IPS-20b (cell line): Measurements from ENCODE around the gene ITCH.
"Not testable (repeated sequence)": the region's sequence is repeated elsewhere in the genome, so short reads cannot be mapped to it uniquely, and the experiment has no call there.

ENCODE experiments used
- H3K27ac ChIP-seq: one replicate; pipeline ENCODE4 v1.5.1; 2013; ENCODE audit warnings: low read length
- H3K27me3 ChIP-seq: 2 replicates; pipeline ENCODE4 v1.6.1; 2013; ENCODE audit warnings: mild to moderate bottlenecking, low read length, inconsistent platforms; ENCODE audit not compliant: insufficient read depth
- H3K36me3 ChIP-seq: 2 replicates; pipeline ENCODE4 v1.6.1; 2013; ENCODE audit warnings: low read depth, mild to moderate bottlenecking, inconsistent platforms, low read length, moderate library complexity; ENCODE audit not compliant: insufficient read depth
- H3K4me1 ChIP-seq: 2 replicates; pipeline ENCODE4 v1.6.1; 2013; ENCODE audit warnings: mild to moderate bottlenecking, control low read depth, inconsistent platforms, low read length, moderate library complexity; ENCODE audit not compliant: insufficient read depth
- H3K4me3 ChIP-seq: 2 replicates; pipeline ENCODE4 v1.5.1; 2013; ENCODE audit warnings: mild to moderate bottlenecking, low read length, inconsistent platforms
- H3K9ac ChIP-seq: 2 replicates; pipeline ENCODE4 v1.6.1; 2013; ENCODE audit warnings: low read depth, mild to moderate bottlenecking, inconsistent platforms, low read length, moderate library complexity
- H3K9me3 ChIP-seq: 2 replicates; pipeline ENCODE4 v1.6.1; 2013; ENCODE audit warnings: mild to moderate bottlenecking, low read depth, low read length, inconsistent platforms; ENCODE audit not compliant: insufficient read depth

Gene ITCH

GRCh38 chr20:34388678-34389077 lies 25.6 kb downstream of the ITCH start:
- H3K9me3 ChIP-seq, result no peaks in the 10 kb centered on the region
- no peak overlapping the region for H3K27ac ChIP-seq
- H3K4me3 ChIP-seq, result no peak overlapping the region
- peaks cover 6% of the 10 kb centered on the region for H3K4me1 ChIP-seq
- H3K36me3 ChIP-seq, result peaks cover 25% of the 10 kb centered on the region; the same call in 1 of the 2 replicates
- H3K9ac ChIP-seq, result no peak overlapping the region
- no peaks in the 10 kb centered on the region for H3K27me3 ChIP-seq

- Histone ChIP-seq H3K4me3 (no peak overlapping the region), H3K9me3 (no peaks in the 10 kb centered on the region), H3K36me3 (peaks cover 32% of the 10 kb centered on the region), H3K27me3 (no peaks in the 10 kb centered on the region), H3K9ac (no peak overlapping the region), H3K4me1 (peaks cover 6% of the 10 kb centered on the region), H3K27ac (no peak overlapping the region)
These were observed 26.3 kb downstream of the ITCH start for GRCh38 chr20:34389206-34389953.

GRCh38 chr20:34389954-34390555 lies 27.0 kb downstream of the ITCH start:
- Histone ChIP-seq H3K27me3 (no peaks in the 10 kb centered on the region), H3K9me3 (no peaks in the 10 kb centered on the region), H3K4me1 (peaks cover 6% of the 10 kb centered on the region), H3K36me3 (peaks cover 36% of the 10 kb centered on the region), H3K9ac (no peak overlapping the region), H3K4me3 (no peak overlapping the region), H3K27ac (no peak overlapping the region)

- Histone ChIP-seq H3K27me3 (no peaks in the 10 kb centered on the region), H3K36me3 (peaks cover 44% of the 10 kb centered on the region), H3K9ac (no peak overlapping the region), H3K27ac (no peak overlapping the region), H3K4me1 (no peaks in the 10 kb centered on the region; the same call in 1 of the 2 replicates), H3K9me3 (no peaks in the 10 kb centered on the region), H3K4me3 (no peak overlapping the region)
These were observed 33.3 kb downstream of the ITCH start for GRCh38 chr20:34396408-34396807.

GRCh38 chr20:34397096-34397495 lies 34.0 kb downstream of the ITCH start:
- no peak overlapping the region for H3K9ac ChIP-seq
- H3K4me1 ChIP-seq, result no peaks in the 10 kb centered on the region; the same call in 1 of the 2 replicates
- no peak overlapping the region for H3K27ac ChIP-seq
- no peaks in the 10 kb centered on the region for H3K27me3 ChIP-seq
- no peak overlapping the region for H3K4me3 ChIP-seq
- H3K9me3 ChIP-seq, result no peaks in the 10 kb centered on the region
- H3K36me3 ChIP-seq, result peaks cover 50% of the 10 kb centered on the region

GRCh38 chr20:34400776-34401175 lies 37.7 kb downstream of the ITCH start:
- H3K9me3 ChIP-seq, H3K4me1 ChIP-seq, H3K9ac ChIP-seq, H3K4me3 ChIP-seq, H3K27ac ChIP-seq, H3K27me3 ChIP-seq: not testable (repeated sequence)
- H3K36me3 ChIP-seq, result peaks cover 23% of the 10 kb centered on the region

- Histone ChIP-seq H3K4me1 (no peaks in the 10 kb centered on the region; the same call in 1 of the 2 replicates), H3K27me3 (no peaks in the 10 kb centered on the region), H3K27ac (no peak overlapping the region), H3K9ac (no peak overlapping the region), H3K4me3 (no peak overlapping the region), H3K9me3 (no peaks in the 10 kb centered on the region), H3K36me3 (peaks cover 23% of the 10 kb centered on the region)
These were observed 38.8 kb downstream of the ITCH start for GRCh38 chr20:34401741-34402455.

GRCh38 chr20:34402461-34402860 lies 39.4 kb downstream of the ITCH start:
- Histone ChIP-seq H3K9ac (no peak overlapping the region), H3K4me3 (no peak overlapping the region), H3K27me3 (no peaks in the 10 kb centered on the region), H3K4me1 (no peaks in the 10 kb centered on the region; the same call in 1 of the 2 replicates), H3K36me3 (peaks cover 19% of the 10 kb centered on the region), H3K27ac (no peak overlapping the region), H3K9me3 (no peaks in the 10 kb centered on the region)

GRCh38 chr20:34403063-34403827 lies 40.2 kb downstream of the ITCH start:
- no peak overlapping the region for H3K27ac ChIP-seq
- no peaks in the 10 kb centered on the region for H3K9me3 ChIP-seq
- peaks cover 22% of the 10 kb centered on the region for H3K36me3 ChIP-seq
- H3K9ac ChIP-seq, result no peak overlapping the region
- no peaks in the 10 kb centered on the region for H3K27me3 ChIP-seq
- no peak overlapping the region for H3K4me3 ChIP-seq
- no peaks in the 10 kb centered on the region; the same call in 1 of the 2 replicates for H3K4me1 ChIP-seq

GRCh38 chr20:34403908-34404307 lies 40.8 kb downstream of the ITCH start:
- H3K9me3 ChIP-seq, result no peaks in the 10 kb centered on the region
- no peaks in the 10 kb centered on the region for H3K27me3 ChIP-seq
- H3K4me1 ChIP-seq, result no peaks in the 10 kb centered on the region; the same call in 1 of the 2 replicates
- no peak overlapping the region for H3K9ac ChIP-seq
- no peak overlapping the region for H3K4me3 ChIP-seq
- H3K27ac ChIP-seq, result no peak overlapping the region
- peaks cover 28% of the 10 kb centered on the region for H3K36me3 ChIP-seq

GRCh38 chr20:34404803-34405202 lies 41.7 kb downstream of the ITCH start:
- Histone ChIP-seq H3K9ac (no peak overlapping the region), H3K4me1 (no peaks in the 10 kb centered on the region; the same call in 1 of the 2 replicates), H3K9me3 (no peaks in the 10 kb centered on the region), H3K27me3 (no peaks in the 10 kb centered on the region), H3K4me3 (no peak overlapping the region), H3K36me3 (peaks cover 37% of the 10 kb centered on the region), H3K27ac (no peak overlapping the region)
